ENCODE data around the gene PIK3R1. TPM values are rescaled to one million over a fixed set of nuclear protein-coding genes. Genes with fewer than 3 reads are reported as not detected.

Gene PIK3R1
- total RNA-seq, 1 experiment from 2014 or later, result 47.8 TPM

DNA sequence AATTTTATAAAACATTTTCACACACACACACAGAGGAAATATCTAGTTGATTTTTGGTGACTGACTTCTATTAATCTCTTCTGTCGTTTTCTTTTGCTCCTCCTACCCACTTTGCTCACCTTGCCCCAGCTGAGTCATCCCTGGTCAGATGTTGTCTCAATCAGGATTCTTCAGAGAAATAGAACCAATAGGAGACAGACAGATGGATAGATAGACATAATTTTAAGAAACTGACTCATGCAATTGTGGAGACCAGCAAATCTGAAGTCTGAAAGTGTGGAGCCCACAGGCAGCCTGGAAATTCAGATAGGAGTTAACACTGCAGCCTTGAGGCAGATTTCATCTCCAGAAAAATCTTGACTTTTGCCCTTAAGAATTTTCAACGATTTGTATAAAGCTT is 37.0 kb upstream of the PIK3R1 start:
- no TSS peak for BruUV-seq (replicated peaks)
- TF ChIP-seq, protein P1, sequence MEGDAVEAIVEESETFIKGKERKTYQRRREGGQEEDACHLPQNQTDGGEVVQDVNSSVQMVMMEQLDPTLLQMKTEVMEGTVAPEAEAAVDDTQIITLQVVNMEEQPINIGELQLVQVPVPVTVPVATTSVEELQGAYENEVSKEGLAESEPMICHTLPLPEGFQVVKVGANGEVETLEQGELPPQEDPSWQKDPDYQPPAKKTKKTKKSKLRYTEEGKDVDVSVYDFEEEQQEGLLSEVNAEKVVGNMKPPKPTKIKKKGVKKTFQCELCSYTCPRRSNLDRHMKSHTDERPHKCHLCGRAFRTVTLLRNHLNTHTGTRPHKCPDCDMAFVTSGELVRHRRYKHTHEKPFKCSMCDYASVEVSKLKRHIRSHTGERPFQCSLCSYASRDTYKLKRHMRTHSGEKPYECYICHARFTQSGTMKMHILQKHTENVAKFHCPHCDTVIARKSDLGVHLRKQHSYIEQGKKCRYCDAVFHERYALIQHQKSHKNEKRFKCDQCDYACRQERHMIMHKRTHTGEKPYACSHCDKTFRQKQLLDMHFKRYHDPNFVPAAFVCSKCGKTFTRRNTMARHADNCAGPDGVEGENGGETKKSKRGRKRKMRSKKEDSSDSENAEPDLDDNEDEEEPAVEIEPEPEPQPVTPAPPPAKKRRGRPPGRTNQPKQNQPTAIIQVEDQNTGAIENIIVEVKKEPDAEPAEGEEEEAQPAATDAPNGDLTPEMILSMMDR (IDR thresholded peaks at IDR 0.05; ENCODE audit: insufficient read depth in 1 of 2, low read depth in 1 of 2, low read length in 1 of 2, severe bottlenecking in 1 of 2, unreplicated experiment in 1 of 2), result no peak

DNA sequence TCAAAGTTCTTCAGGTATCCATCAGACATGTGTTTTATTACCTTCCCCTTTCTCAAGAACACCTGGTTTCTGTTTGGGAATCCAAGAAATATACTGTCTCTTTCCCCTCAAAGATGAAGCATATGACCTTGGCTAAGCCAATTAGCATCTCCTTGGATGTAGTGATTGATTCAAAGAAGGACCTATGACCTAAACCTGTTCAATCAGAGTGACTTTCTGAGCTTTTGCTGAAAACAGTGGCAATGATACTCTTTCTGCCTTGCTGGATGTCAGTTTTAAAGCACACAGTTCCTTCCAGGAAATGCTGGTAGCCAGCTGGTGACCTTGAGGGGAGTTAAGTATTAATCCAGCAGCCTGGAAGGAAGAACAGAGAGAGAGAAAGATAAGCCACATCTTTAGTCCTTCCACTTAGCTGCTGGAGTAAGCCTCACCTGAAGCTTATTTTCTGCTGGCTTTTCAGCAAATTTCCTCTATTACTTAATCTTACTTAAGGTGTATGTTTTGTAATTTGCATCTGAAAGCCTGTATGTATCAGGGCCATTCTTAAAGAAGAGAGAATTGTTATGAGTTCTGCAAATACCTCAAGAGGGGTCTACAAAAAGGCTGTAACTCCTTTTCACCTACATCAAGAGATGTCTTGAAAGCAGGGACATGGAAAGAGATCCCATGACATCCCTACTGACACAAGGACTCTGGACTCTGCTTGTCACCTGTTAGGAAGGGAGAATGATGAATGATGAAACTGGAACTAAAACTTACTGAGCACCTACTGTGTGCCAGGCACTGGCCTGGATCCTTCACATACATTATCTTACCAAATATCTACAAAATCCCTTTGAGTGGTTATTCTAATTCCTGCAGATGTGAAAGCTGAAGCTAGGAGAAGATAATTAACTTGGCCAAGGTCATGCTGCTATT is 35.2 kb upstream of the PIK3R1 start:
- intact Hi-C loops (cut with micrococcal nuclease; ENCODE audit: unreplicated experiment), result no loop called here
- H3K36me3 Mint-ChIP-seq (ENCODE audit: insufficient read depth, unreplicated experiment), result no peaks in the 10 kb centered on the region
- no peaks in the 10 kb centered on the region for H3K9me3 Mint-ChIP-seq (ENCODE audit: unreplicated experiment)
- no peak overlapping the region for H3K27ac Mint-ChIP-seq (ENCODE audit: unreplicated experiment)
- Histone ChIP-seq H3K36me3 (ENCODE audit: control insufficient read depth, insufficient read depth, low read length) (no peaks in the 10 kb centered on the region), H3K9me3 (no peaks in the 10 kb centered on the region), H3K27me3 (replicated peaks; ENCODE audit: control insufficient read depth, insufficient read depth, low read length) (no peaks in the 10 kb centered on the region), H3K4me3 (ENCODE audit: low read depth, low read length) (no peak overlapping the region), H3K4me1 (peaks cover 31% of the 10 kb centered on the region)
- ChIA-PET POLR2A (no interaction called here), CTCF (no interaction called here)
- H3K27me3 Mint-ChIP-seq (ENCODE audit: insufficient read depth, unreplicated experiment), result no peaks in the 10 kb centered on the region
- no TSS peak for BruUV-seq (replicated peaks)
- no peak overlapping the region for H3K4me3 Mint-ChIP-seq (ENCODE audit: unreplicated experiment)
- TF ChIP-seq, protein P1 (IDR thresholded peaks at IDR 0.05; ENCODE audit: insufficient read depth in 1 of 2, low read depth in 1 of 2, low read length in 1 of 2, severe bottlenecking in 1 of 2, unreplicated experiment in 1 of 2), result no peak
- no peak for DNase-seq
- H3K4me1 Mint-ChIP-seq (ENCODE audit: low read depth, unreplicated experiment), result peaks cover 20% of the 10 kb centered on the region

More for the DNA sequence above, 37.0 kb upstream of the PIK3R1 start:
- H3K9me3 ChIP-seq, result no peaks in the 10 kb centered on the region
- Mint-ChIP-seq H3K9me3 (ENCODE audit: unreplicated experiment) (no peaks in the 10 kb centered on the region), H3K27me3 (ENCODE audit: insufficient read depth, unreplicated experiment) (no peaks in the 10 kb centered on the region), H3K4me3 (ENCODE audit: unreplicated experiment) (no peak overlapping the region), H3K4me1 (ENCODE audit: low read depth, unreplicated experiment) (peaks cover 14% of the 10 kb centered on the region), H3K27ac (ENCODE audit: unreplicated experiment) (no peak overlapping the region), H3K36me3 (ENCODE audit: insufficient read depth, unreplicated experiment) (no peaks in the 10 kb centered on the region)
- intact Hi-C loops (cut with micrococcal nuclease; ENCODE audit: unreplicated experiment), result no loop called here
- no peaks in the 10 kb centered on the region for H3K36me3 ChIP-seq (ENCODE audit: control insufficient read depth, insufficient read depth, low read length)
- H3K4me1 ChIP-seq, result peaks cover 23% of the 10 kb centered on the region; the same call in 1 of the 2 replicates
- ChIA-PET POLR2A (no interaction called here), CTCF (no interaction called here)
- H3K4me3 ChIP-seq (ENCODE audit: low read depth, low read length), result no peak overlapping the region
- DNase-seq, result no peak
- H3K27me3 ChIP-seq (replicated peaks; ENCODE audit: control insufficient read depth, insufficient read depth, low read length), result no peaks in the 10 kb centered on the region

DNA sequence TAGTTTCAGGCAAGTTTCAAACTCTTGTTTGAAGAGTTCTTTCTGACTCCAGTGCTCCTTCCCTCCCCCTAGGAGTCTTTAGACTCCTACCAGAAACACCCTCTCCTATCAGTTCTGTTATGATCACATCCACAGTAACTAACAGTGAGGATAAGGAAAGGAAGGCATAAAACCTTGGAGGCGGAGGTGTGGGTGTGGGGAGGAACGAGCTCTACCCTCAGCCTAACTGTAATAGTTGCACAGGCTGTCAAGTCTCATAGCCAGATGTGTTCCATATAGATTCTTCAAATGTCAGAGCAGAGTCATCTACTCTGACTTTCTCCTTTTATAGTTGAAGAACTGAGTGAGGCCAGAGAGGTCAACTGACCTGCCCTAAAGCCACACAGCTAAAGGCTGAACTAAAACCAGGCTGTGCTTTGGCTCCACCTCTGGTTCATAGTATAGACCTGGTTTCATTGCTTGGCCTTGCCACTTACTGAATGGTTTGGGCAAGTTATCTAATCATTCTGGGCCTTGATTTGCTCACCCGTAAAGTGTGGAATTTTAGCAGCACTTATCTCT is 34.4 kb upstream of the PIK3R1 start:
- intact Hi-C loops (cut with micrococcal nuclease; ENCODE audit: unreplicated experiment), result no loop called here
- Mint-ChIP-seq H3K36me3 (ENCODE audit: insufficient read depth, unreplicated experiment) (no peaks in the 10 kb centered on the region), H3K27ac (ENCODE audit: unreplicated experiment) (no peak overlapping the region), H3K9me3 (ENCODE audit: unreplicated experiment) (no peaks in the 10 kb centered on the region), H3K4me3 (ENCODE audit: unreplicated experiment) (no peak overlapping the region), H3K4me1 (ENCODE audit: low read depth, unreplicated experiment) (peaks cover 20% of the 10 kb centered on the region), H3K27me3 (ENCODE audit: insufficient read depth, unreplicated experiment) (no peaks in the 10 kb centered on the region)
- no peaks in the 10 kb centered on the region for H3K9me3 ChIP-seq
- ChIA-PET POLR2A (no interaction called here), CTCF (no interaction called here)
- no peak overlapping the region for H3K4me3 ChIP-seq (ENCODE audit: low read depth, low read length)
- DNase-seq, result no peak
- no TSS peak for BruUV-seq (replicated peaks)
- TF ChIP-seq, protein P1 (IDR thresholded peaks at IDR 0.05; ENCODE audit: insufficient read depth in 1 of 2, low read depth in 1 of 2, low read length in 1 of 2, severe bottlenecking in 1 of 2, unreplicated experiment in 1 of 2), result no peak
- H3K27me3 ChIP-seq (replicated peaks; ENCODE audit: control insufficient read depth, insufficient read depth, low read length), result no peaks in the 10 kb centered on the region
- H3K4me1 ChIP-seq, result peaks cover 31% of the 10 kb centered on the region
- H3K36me3 ChIP-seq (ENCODE audit: control insufficient read depth, insufficient read depth, low read length), result no peaks in the 10 kb centered on the region
